ENCODE data around the gene NCK1. TPM values are rescaled to one million over a fixed set of nuclear protein-coding genes. Genes with fewer than 3 reads are reported as not detected.

NCK1 gene
- total and polyA plus RNA-seq, 2 experiments from 2014 or later: 28.4 to 28.7 TPM

GRCh38 chr3:136949708-136950107, 87.7 kb downstream of the NCK1 start:
- Histone ChIP-seq H4K20me1 (replicated peaks; ENCODE audit: insufficient read depth) (no peaks in the 10 kb centered on the region), H2AFZ (no peak overlapping the region), H3K36me3 (ENCODE audit: insufficient read depth) (no peaks in the 10 kb centered on the region), H3K79me2 (replicated peaks; ENCODE audit: insufficient read depth) (peaks cover 4% of the 10 kb centered on the region; the same call in 1 of the 2 replicates), H3K9me2 (ENCODE audit: insufficient read depth) (no peaks in the 10 kb centered on the region), H3K4me3 (no peak overlapping the region), H3K4me1 (ENCODE audit: insufficient read depth) (no peaks in the 10 kb centered on the region), H3K27ac (ENCODE audit: low read depth) (no peak overlapping the region), H3F3A (replicated peaks; ENCODE audit: low read depth) (no peaks in the 10 kb centered on the region), H3K27me3 (ENCODE audit: insufficient read depth) (no peaks in the 10 kb centered on the region), H3K4me2 (no peak overlapping the region)
- Mint-ChIP-seq H3K27ac (no peak overlapping the region), H3K4me1 (peaks cover 1% of the 10 kb centered on the region; the same call in 2 of the 3 replicates), H3K27me3 (ENCODE audit: insufficient read depth, low read depth, poor library complexity) (no peaks in the 10 kb centered on the region), H3K36me3 (ENCODE audit: low read depth) (peaks cover 5% of the 10 kb centered on the region; the same call in 1 of the 3 replicates), H3K9me3 (no peaks in the 10 kb centered on the region), H3K4me3 (no peak overlapping the region)
- TF ChIP-seq, protein P1, sequence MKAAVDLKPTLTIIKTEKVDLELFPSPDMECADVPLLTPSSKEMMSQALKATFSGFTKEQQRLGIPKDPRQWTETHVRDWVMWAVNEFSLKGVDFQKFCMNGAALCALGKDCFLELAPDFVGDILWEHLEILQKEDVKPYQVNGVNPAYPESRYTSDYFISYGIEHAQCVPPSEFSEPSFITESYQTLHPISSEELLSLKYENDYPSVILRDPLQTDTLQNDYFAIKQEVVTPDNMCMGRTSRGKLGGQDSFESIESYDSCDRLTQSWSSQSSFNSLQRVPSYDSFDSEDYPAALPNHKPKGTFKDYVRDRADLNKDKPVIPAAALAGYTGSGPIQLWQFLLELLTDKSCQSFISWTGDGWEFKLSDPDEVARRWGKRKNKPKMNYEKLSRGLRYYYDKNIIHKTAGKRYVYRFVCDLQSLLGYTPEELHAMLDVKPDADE (IDR thresholded peaks at IDR 0.05): no peak
- TF ChIP-seq, protein P2, sequence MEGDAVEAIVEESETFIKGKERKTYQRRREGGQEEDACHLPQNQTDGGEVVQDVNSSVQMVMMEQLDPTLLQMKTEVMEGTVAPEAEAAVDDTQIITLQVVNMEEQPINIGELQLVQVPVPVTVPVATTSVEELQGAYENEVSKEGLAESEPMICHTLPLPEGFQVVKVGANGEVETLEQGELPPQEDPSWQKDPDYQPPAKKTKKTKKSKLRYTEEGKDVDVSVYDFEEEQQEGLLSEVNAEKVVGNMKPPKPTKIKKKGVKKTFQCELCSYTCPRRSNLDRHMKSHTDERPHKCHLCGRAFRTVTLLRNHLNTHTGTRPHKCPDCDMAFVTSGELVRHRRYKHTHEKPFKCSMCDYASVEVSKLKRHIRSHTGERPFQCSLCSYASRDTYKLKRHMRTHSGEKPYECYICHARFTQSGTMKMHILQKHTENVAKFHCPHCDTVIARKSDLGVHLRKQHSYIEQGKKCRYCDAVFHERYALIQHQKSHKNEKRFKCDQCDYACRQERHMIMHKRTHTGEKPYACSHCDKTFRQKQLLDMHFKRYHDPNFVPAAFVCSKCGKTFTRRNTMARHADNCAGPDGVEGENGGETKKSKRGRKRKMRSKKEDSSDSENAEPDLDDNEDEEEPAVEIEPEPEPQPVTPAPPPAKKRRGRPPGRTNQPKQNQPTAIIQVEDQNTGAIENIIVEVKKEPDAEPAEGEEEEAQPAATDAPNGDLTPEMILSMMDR (conservative IDR thresholded peaks at IDR 0.05; ENCODE audit: low read depth in 2 of 2): peak in 1 of 2 experiments; percentile 19; a peak in 2 of 4 replicates
- DNase-seq (ENCODE audit: low spot score) (no peak), ATAC-seq (no peak)

DNA sequence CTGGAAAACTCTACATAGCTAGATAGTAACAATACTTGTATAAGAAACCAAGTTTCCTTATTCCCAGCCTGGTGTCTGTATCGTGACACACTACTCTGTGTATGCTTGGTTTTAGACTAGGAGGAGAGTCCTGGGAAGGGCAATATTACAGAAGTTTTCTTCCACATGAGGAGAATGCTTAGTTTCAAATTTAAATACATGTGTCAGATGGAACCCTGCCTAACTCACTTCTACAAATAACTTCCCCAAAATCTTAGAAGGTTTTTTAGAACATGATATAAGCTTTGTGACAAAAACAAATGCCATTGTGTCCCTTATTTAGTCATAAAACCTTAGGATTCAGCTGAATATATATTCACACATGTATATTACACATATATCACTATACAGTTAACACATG, 88.6 kb downstream of the NCK1 start:
- Histone ChIP-seq H3K27ac (ENCODE audit: low read depth) (no peak overlapping the region), H3K36me3 (ENCODE audit: insufficient read depth) (no peaks in the 10 kb centered on the region), H3F3A (replicated peaks; ENCODE audit: low read depth) (no peaks in the 10 kb centered on the region), H3K4me2 (no peak overlapping the region), H3K4me3 (no peak overlapping the region), H3K27me3 (ENCODE audit: insufficient read depth) (no peaks in the 10 kb centered on the region), H3K79me2 (replicated peaks; ENCODE audit: insufficient read depth) (no peaks in the 10 kb centered on the region), H4K20me1 (replicated peaks; ENCODE audit: insufficient read depth) (no peaks in the 10 kb centered on the region), H3K9me2 (ENCODE audit: insufficient read depth) (no peaks in the 10 kb centered on the region), H2AFZ (no peak overlapping the region), H3K4me1 (ENCODE audit: insufficient read depth) (no peaks in the 10 kb centered on the region)
- Mint-ChIP-seq H3K9me3 (no peaks in the 10 kb centered on the region), H3K27ac (no peak overlapping the region), H3K36me3 (ENCODE audit: low read depth) (peaks cover 2% of the 10 kb centered on the region; the same call in 1 of the 3 replicates), H3K27me3 (ENCODE audit: insufficient read depth, low read depth, poor library complexity) (no peaks in the 10 kb centered on the region), H3K4me3 (no peak overlapping the region), H3K4me1 (peaks cover 10% of the 10 kb centered on the region)
- DNase-seq (ENCODE audit: low spot score) (no peak), ATAC-seq (no peak)
- TF ChIP-seq CREB1 (CRISPR knock-in tag; IDR thresholded peaks at IDR 0.05; ENCODE audit: low read depth): no peak
- TF ChIP-seq ZNF331 (CRISPR knock-in tag; IDR thresholded peaks at IDR 0.05; ENCODE audit: low read depth): no peak
- TF ChIP-seq STAT1 (IDR thresholded peaks at IDR 0.05; ENCODE audit: unreplicated experiment): no peak
- no peak for TF ChIP-seq NANOG (IDR thresholded peaks at IDR 0.05; ENCODE audit: borderline replicate concordance)
- no peak for TF ChIP-seq POLR2AphosphoS5 (IDR thresholded peaks at IDR 0.05; ENCODE audit: low read depth)
- TF ChIP-seq, protein P2 (conservative IDR thresholded peaks at IDR 0.05; ENCODE audit: low read depth in 2 of 2): no peak
- TF ChIP-seq EZH2phosphoT487 (IDR thresholded peaks at IDR 0.05; ENCODE audit: unreplicated experiment): no peak
- no peak for TF ChIP-seq EZH2 (IDR thresholded peaks at IDR 0.05; ENCODE audit: low read depth, unreplicated experiment)
- TF ChIP-seq JUNB (IDR thresholded peaks at IDR 0.05; ENCODE audit: unreplicated experiment): no peak
- TF ChIP-seq, protein P1 (IDR thresholded peaks at IDR 0.05): no peak
